22Rv1 (cell line): Measurements from ENCODE around the gene NLRP4.

ENCODE experiments used
- H3K27ac ChIP-seq: fragments of 450-650 bp; 2 replicates; pipeline ENCODE4 v1.5.1; 2017
- CTCF ChIP-seq: fragments of 450-650 bp; IDR thresholded peaks from 2 replicates; pipeline ENCODE4 v1.5.1; 2017; ENCODE audit warnings: mild to moderate bottlenecking
- ZFX ChIP-seq: fragments of 450-650 bp; IDR thresholded peaks from 2 replicates; pipeline ENCODE4 v1.6.1; 2017; ENCODE audit warnings: antibody characterized with exemption, borderline replicate concordance

The NLRP4 gene

GRCh38 chr19:55813906-55814305 lies 22.4 kb upstream of the NLRP4 start:
- H3K27ac ChIP-seq, result no peak overlapping the region
- TF ChIP-seq CTCF (no peak), ZFX (no peak)

GRCh38 chr19:55820037-55820436 lies 16.3 kb upstream of the NLRP4 start:
- TF ChIP-seq CTCF (no peak), ZFX (no peak)
- H3K27ac ChIP-seq, result no peak overlapping the region

DNA sequence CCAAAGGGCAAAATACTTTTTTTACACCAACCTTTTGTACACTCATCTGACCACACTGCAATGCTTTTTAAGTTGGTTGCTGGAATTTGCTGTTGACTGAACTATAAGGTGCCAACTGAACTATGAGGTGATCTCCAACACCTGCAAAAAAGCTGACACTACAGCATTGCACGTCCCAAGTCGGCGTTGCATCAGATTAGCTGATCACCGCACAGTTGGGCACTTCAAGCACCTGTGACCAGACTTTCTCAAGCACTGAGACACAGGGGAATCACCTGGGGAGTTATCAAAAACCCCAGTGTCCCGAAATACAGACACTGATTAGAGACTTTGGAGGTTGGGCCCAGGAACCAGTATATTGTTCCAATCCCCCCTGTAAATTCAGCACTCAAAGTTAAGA lies 5.7 kb upstream of the NLRP4 start:
- no peak overlapping the region for H3K27ac ChIP-seq
- no peak for TF ChIP-seq CTCF
- no peak for TF ChIP-seq ZFX

DNA sequence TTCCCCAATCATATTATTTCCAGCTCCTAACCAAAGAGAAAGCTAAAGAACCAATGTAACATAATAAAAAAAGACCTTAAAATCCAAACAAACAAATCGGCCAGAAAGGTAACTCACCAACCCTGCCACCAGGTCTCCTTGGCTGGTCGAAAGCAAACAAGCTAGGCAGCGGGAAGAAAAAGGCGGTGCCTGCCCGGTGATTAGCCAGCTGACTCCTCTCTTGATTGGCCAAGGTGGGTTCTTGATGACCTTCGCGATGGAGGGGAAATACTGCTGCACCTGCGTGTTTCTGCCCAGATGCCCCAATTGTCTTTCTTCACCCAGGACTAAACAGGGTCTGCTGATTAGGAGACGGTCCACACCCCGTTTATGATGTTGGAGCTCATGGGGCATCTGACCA lies 4.5 kb upstream of the NLRP4 start, which contains the start of gene NLRP11:
Gene NLRP11 (minus strand): TSS at position 154 of the 400 bp plus-strand sequence. CDS start 13,825 bp downstream, outside the sequence.
- no peak within 1 kb of the TSS for H3K27ac ChIP-seq
- TF ChIP-seq CTCF (no peak), ZFX (no peak)

- TF ChIP-seq ZFX, result no peak
- no peak for TF ChIP-seq CTCF
- no peak overlapping the region for H3K27ac ChIP-seq
Observed at GRCh38 chr19:55832676-55833075, 3.7 kb upstream of the NLRP4 start.

DNA sequence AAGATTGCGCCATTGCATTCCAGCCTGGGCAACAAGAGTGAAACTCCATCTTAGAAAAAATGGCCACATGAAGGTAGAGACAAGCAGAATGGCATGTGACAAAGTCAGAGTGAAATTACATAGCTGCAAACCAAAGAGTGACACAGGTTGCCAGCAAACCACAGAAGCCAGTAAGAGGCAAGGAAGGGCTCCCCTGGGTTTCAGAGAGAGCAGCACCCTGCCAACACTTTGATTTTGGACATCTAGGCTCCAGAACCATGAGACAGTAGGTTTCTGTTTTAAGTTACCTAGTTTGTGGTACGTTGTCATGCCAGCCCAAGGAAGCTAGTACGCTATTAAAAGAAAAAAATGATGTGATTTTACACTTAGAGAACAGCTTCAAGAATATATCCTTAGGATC lies 1.9 kb downstream of the NLRP4 start:
- TF ChIP-seq ZFX (no peak), CTCF (no peak)
- no peak overlapping the region for H3K27ac ChIP-seq

- H3K27ac ChIP-seq, result no peak overlapping the region
Observed at GRCh38 chr19:55838906-55839305, 2.6 kb downstream of the NLRP4 start.

More at GRCh38 chr19:55838906-55839305, 2.6 kb downstream of the NLRP4 start:
- no peak for TF ChIP-seq CTCF
- no peak for TF ChIP-seq ZFX
